Measurements from ENCODE around the gene TMEM109. TPM values are rescaled to one million over a fixed set of nuclear protein-coding genes. Genes with fewer than 3 reads are reported as not detected.
"Not testable (repeated sequence)": the region's sequence is repeated elsewhere in the genome, so short reads cannot be mapped to it uniquely, and the experiment has no call there.

The TMEM109 gene
- total RNA-seq, 2 donors from 2014 or later = 61.9 to 66.3 TPM

- not testable (repeated sequence) for H3K27ac Mint-ChIP-seq; H3K9me3 Mint-ChIP-seq; H3K27me3 Mint-ChIP-seq (ENCODE audit: low read depth); H3K4me3 Mint-ChIP-seq; ATAC-seq (replicated peaks in 1 of 2); DNase-seq
- Mint-ChIP-seq H3K36me3 (ENCODE audit: insufficient read depth in 2 of 2) (peaks cover 8 to 12% of the 10 kb centered on the region in 2 donors), H3K4me1 (ENCODE audit: low read depth) (peaks cover 67% of the 10 kb centered on the region)
Measured at GRCh38 chr11:60909680-60910280, 4.2 kb upstream of the TMEM109 start.

DNA sequence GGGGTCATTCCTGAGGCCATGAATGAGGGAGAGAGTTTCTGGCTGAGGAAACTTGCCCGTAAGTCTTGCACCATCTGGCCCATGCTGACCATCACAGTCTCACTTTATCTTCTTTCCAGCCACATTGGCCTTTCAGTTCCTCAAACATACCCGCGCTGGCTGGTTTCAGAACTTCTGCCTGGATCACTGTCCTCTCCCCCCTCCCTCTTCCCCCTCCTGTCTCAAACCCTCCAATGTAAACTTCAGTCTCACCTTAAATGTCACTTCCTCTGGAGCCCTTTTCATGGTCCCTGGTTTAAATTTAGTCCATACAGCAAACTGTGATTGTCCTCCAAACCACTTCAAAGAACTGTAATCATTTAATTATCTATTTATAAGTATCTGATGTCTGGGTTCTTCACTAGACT, 3.7 kb upstream of the TMEM109 start:
- H3K27ac Mint-ChIP-seq = no peak overlapping the region
- H3K9me3 Mint-ChIP-seq = peaks cover 2 to 9% of the 10 kb centered on the region in 2 donors
- peaks cover 8 to 12% of the 10 kb centered on the region in 2 donors for H3K36me3 Mint-ChIP-seq (ENCODE audit: insufficient read depth in 2 of 2)
- no peak overlapping the region for H3K4me3 Mint-ChIP-seq
- ATAC-seq (replicated peaks in 1 of 2) (no peak), DNase-seq (no peak)
- peaks cover 68% of the 10 kb centered on the region for H3K4me1 Mint-ChIP-seq (ENCODE audit: low read depth)
- no peaks in the 10 kb centered on the region for H3K27me3 Mint-ChIP-seq (ENCODE audit: low read depth)

GRCh38 chr11:60910711-60911380, 3.1 kb upstream of the TMEM109 start:
- no peaks in the 10 kb centered on the region for H3K27me3 Mint-ChIP-seq (ENCODE audit: low read depth)
- H3K36me3 Mint-ChIP-seq (ENCODE audit: insufficient read depth in 2 of 2) = peaks cover 9 to 13% of the 10 kb centered on the region in 2 donors
- H3K4me1 Mint-ChIP-seq (ENCODE audit: low read depth) = peaks cover 68% of the 10 kb centered on the region
- DNase-seq (no peak), ATAC-seq (replicated peaks in 1 of 2) (no peak)
- H3K4me3 Mint-ChIP-seq = no peak overlapping the region
- H3K27ac Mint-ChIP-seq = no peak overlapping the region
- peaks cover 2 to 9% of the 10 kb centered on the region in 2 donors for H3K9me3 Mint-ChIP-seq

DNA sequence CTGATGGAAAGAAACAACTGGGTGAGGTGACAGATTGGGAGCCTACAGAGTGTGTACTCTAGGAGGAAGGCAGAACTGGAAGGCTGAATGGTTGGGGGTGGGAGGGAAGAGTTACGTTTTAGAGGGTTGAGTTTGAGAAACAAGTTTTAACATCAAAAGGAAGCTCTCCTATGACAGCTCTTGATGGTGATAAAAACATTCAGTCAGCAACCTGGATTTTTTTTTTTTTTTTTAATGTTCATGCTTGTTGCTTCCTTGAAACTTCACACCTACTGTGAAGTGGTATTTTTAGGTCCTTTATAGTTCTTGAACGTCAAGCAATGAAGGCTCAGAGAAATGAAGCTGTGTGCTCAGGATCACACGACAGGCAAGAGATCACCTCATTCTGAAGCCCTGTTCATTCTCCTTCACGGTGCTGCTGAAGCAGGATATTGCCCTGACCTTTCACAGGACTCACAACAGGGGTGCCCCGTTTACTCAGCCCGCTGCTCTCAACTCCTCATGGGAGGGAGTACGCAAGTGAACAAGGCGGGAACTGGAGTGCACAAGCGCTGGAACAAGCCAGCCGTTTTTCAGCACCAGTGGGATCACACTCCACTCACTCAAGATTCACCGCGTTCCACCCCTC, 1.6 kb upstream of the TMEM109 start:
- Mint-ChIP-seq H3K36me3 (ENCODE audit: insufficient read depth in 2 of 2) (peaks cover 8 to 16% of the 10 kb centered on the region in 2 donors), H3K9me3 (peaks cover 2 to 9% of the 10 kb centered on the region in 2 donors), H3K27me3 (ENCODE audit: low read depth) (no peaks in the 10 kb centered on the region), H3K4me1 (ENCODE audit: low read depth) (peaks cover 75% of the 10 kb centered on the region), H3K27ac (peak overlapping the region; percentile 8), H3K4me3 (peak overlapping the region; percentile 38 to 96)
- DNase-seq = peak; percentile 32 to 33
- ATAC-seq (replicated peaks in 1 of 2) = no peak

- peaks cover 8 to 16% of the 10 kb centered on the region in 2 donors for H3K36me3 Mint-ChIP-seq (ENCODE audit: insufficient read depth in 2 of 2)
- peaks cover 73% of the 10 kb centered on the region for H3K4me1 Mint-ChIP-seq (ENCODE audit: low read depth)
- no peak for ATAC-seq (replicated peaks in 1 of 2)
- peak overlapping the region; percentile 77 for H3K27ac Mint-ChIP-seq
- no peaks in the 10 kb centered on the region for H3K27me3 Mint-ChIP-seq (ENCODE audit: low read depth)
- H3K4me3 Mint-ChIP-seq = peak overlapping the region; percentile 96
- peak in 1 of 2 donors; percentile 4 for DNase-seq
- peaks cover 2 to 9% of the 10 kb centered on the region in 2 donors for H3K9me3 Mint-ChIP-seq
Measured at GRCh38 chr11:60912851-60913528, 968 bp upstream of the TMEM109 start.

- peak overlapping the region; percentile 89 for H3K27ac Mint-ChIP-seq
- peaks cover 86% of the 10 kb centered on the region for H3K4me1 Mint-ChIP-seq (ENCODE audit: low read depth)
- peaks cover 7 to 10% of the 10 kb centered on the region in 2 donors for H3K36me3 Mint-ChIP-seq (ENCODE audit: insufficient read depth in 2 of 2)
- H3K27me3 Mint-ChIP-seq (ENCODE audit: low read depth) = no peaks in the 10 kb centered on the region
- H3K9me3 Mint-ChIP-seq = peaks cover 0 to 1% of the 10 kb centered on the region in 2 donors
- H3K4me3 Mint-ChIP-seq = peak overlapping the region; percentile 96
- ATAC-seq (replicated peaks in 1 of 2) = peak; percentile 27 to 31
- peak; percentile 39 to 52 for DNase-seq
Measured at GRCh38 chr11:60914633-60915247, 782 bp downstream of the TMEM109 start.

- Mint-ChIP-seq H3K36me3 (ENCODE audit: insufficient read depth in 2 of 2) (peaks cover 7 to 14% of the 10 kb centered on the region in 2 donors), H3K9me3 (no peaks in the 10 kb centered on the region), H3K27me3 (ENCODE audit: low read depth) (no peaks in the 10 kb centered on the region), H3K27ac (peak overlapping the region; percentile 89), H3K4me3 (peak overlapping the region; percentile 96), H3K4me1 (ENCODE audit: low read depth) (peaks cover 80% of the 10 kb centered on the region)
- peak; percentile 80 for DNase-seq
- peak; percentile 67 to 71 for ATAC-seq (replicated peaks in 1 of 2)
Measured at GRCh38 chr11:60915248-60915914, 1.4 kb downstream of the TMEM109 start.

DNA sequence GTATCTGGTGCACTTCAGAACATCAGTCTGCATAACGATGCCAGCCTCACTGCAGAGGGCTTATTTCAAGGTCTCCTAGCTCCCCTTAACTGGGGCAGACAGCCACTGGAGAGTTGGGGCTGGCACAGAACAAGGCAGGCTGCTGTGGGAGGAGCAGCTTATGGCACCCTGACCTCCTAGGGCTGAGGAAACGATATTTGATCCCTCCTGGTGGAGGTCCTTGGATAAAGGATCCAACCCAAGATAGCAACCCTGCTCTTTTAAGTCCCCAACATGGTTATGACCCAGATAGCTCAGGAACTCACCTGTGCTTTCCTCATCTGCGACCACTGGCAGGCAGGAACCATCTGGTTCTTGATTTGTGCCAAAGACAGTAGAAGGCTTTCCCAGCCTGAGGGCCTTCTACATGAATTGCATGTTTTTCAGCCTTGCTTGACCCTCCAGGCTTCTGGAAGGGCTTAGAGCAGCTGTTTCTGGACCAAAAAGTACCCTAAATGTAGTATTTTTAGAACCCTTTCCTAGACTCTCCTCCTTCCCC, 2.8 kb downstream of the TMEM109 start:
- Mint-ChIP-seq H3K4me1 (ENCODE audit: low read depth) (peaks cover 66% of the 10 kb centered on the region), H3K27ac (no peak overlapping the region), H3K36me3 (ENCODE audit: insufficient read depth in 2 of 2) (peaks cover 10 to 13% of the 10 kb centered on the region in 2 donors), H3K4me3 (peak overlapping the region in 1 of 2 donors; percentile 52), H3K9me3 (no peaks in the 10 kb centered on the region), H3K27me3 (ENCODE audit: low read depth) (no peaks in the 10 kb centered on the region)
- ATAC-seq (replicated peaks in 1 of 2) (no peak), DNase-seq (no peak)

GRCh38 chr11:60917267-60917666, 3.3 kb downstream of the TMEM109 start:
- no peak for ATAC-seq (replicated peaks in 1 of 2)
- Mint-ChIP-seq H3K9me3 (no peaks in the 10 kb centered on the region), H3K27ac (no peak overlapping the region), H3K36me3 (ENCODE audit: insufficient read depth in 2 of 2) (peaks cover 10 to 14% of the 10 kb centered on the region in 2 donors), H3K4me3 (peak overlapping the region; percentile 13 to 52), H3K27me3 (ENCODE audit: low read depth) (no peaks in the 10 kb centered on the region), H3K4me1 (ENCODE audit: low read depth) (peaks cover 61% of the 10 kb centered on the region)
- no peak for DNase-seq

- DNase-seq (no peak), ATAC-seq (replicated peaks in 1 of 2) (no peak)
- peaks cover 13 to 17% of the 10 kb centered on the region in 2 donors for H3K36me3 Mint-ChIP-seq (ENCODE audit: insufficient read depth in 2 of 2)
- H3K27me3 Mint-ChIP-seq (ENCODE audit: low read depth) = no peaks in the 10 kb centered on the region
- no peak overlapping the region for H3K27ac Mint-ChIP-seq
- no peaks in the 10 kb centered on the region for H3K9me3 Mint-ChIP-seq
- no peak overlapping the region for H3K4me3 Mint-ChIP-seq
- H3K4me1 Mint-ChIP-seq (ENCODE audit: low read depth) = peaks cover 50% of the 10 kb centered on the region
Measured at GRCh38 chr11:60918251-60918938, 4.4 kb downstream of the TMEM109 start.

GRCh38 chr11:60918939-60919265, 4.9 kb downstream of the TMEM109 start:
- DNase-seq = no peak
- no peak for ATAC-seq (replicated peaks in 1 of 2)
- Mint-ChIP-seq H3K4me1 (ENCODE audit: low read depth) (peaks cover 47% of the 10 kb centered on the region), H3K27me3 (ENCODE audit: low read depth) (no peaks in the 10 kb centered on the region), H3K4me3 (no peak overlapping the region), H3K9me3 (no peaks in the 10 kb centered on the region), H3K36me3 (ENCODE audit: insufficient read depth in 2 of 2) (peaks cover 13 to 17% of the 10 kb centered on the region in 2 donors), H3K27ac (no peak overlapping the region)

GRCh38 chr11:60919320-60919719, 5.4 kb downstream of the TMEM109 start:
- no peak overlapping the region for H3K4me3 Mint-ChIP-seq
- H3K27ac Mint-ChIP-seq = no peak overlapping the region
- H3K9me3 Mint-ChIP-seq = no peaks in the 10 kb centered on the region
- no peak for ATAC-seq (replicated peaks in 1 of 2)
- no peaks in the 10 kb centered on the region for H3K27me3 Mint-ChIP-seq (ENCODE audit: low read depth)
- peaks cover 11 to 16% of the 10 kb centered on the region in 2 donors for H3K36me3 Mint-ChIP-seq (ENCODE audit: insufficient read depth in 2 of 2)
- DNase-seq = no peak
- H3K4me1 Mint-ChIP-seq (ENCODE audit: low read depth) = peaks cover 47% of the 10 kb centered on the region

All from activated T-cell treated with anti-CD3 and anti-CD28 coated beads, Interleukin-2, amount 50 U/mL, for 72 hours (primary cell).